Measurements from ENCODE around the gene ZNF362. TPM values are rescaled to one million over a fixed set of nuclear protein-coding genes. Genes with fewer than 3 reads are reported as not detected.

Gene ZNF362
- total RNA-seq, 1 experiment from 2014 or later = 26.9 TPM

DNA sequence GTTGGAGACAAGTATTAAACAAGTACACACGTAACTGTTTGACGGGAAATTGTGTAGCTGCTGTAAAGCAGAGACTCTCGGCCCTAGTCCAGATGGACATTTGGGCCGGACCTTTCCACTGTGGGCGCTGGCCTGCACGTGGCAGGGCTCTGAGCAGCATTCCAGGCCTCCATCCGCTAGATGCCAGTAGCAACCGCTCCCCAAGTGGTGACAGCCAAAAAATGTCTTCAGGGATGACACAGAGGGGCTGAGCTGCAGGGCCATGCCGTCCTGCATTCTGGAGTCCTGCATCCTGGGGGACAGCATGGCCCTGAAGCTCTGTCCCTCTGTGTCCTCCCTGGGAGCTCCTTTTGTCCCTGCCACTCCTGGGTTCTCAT lies 39.8 kb downstream of the ZNF362 start:
- intact Hi-C loops (cut with micrococcal nuclease; ENCODE audit: unreplicated experiment) = loop anchor here (5.0 kb wide), 2 partner anchors 41 to 161 kb away; no protein-coding TSS in a partner anchor
- no peak overlapping the region for H3K4me3 Mint-ChIP-seq (ENCODE audit: unreplicated experiment)
- H3K36me3 ChIP-seq (ENCODE audit: control insufficient read depth, insufficient read depth, low read length) = no peaks in the 10 kb centered on the region

DNA sequence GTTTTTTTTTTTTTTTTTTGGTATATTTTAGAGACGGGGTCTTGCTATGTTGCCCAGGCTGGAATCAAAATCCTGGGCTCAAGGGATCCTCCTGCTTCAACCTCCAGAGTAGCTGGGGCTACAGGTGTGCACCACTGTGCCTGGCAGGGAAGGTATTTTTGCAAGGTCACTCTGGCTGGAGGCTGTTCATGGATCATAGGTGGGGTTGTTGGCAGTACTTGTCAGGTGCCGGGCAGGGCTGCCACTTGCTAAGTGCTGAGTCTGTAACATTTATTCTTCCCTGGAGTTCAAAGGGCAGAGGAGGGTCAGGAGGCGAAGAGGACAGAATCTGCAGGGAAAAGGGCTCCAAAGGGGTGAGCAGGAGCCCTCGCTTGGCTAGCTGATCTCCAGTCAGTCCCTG lies 40.5 kb downstream of the ZNF362 start:
- no peak overlapping the region for H3K4me3 Mint-ChIP-seq (ENCODE audit: unreplicated experiment)
- no TSS peak for BruUV-seq (replicated peaks)
- H3K36me3 Mint-ChIP-seq (ENCODE audit: insufficient read depth, unreplicated experiment) = peaks cover 46% of the 10 kb centered on the region
- no peaks in the 10 kb centered on the region for H3K27me3 Mint-ChIP-seq (ENCODE audit: insufficient read depth, unreplicated experiment)
- TF ChIP-seq, protein P1, sequence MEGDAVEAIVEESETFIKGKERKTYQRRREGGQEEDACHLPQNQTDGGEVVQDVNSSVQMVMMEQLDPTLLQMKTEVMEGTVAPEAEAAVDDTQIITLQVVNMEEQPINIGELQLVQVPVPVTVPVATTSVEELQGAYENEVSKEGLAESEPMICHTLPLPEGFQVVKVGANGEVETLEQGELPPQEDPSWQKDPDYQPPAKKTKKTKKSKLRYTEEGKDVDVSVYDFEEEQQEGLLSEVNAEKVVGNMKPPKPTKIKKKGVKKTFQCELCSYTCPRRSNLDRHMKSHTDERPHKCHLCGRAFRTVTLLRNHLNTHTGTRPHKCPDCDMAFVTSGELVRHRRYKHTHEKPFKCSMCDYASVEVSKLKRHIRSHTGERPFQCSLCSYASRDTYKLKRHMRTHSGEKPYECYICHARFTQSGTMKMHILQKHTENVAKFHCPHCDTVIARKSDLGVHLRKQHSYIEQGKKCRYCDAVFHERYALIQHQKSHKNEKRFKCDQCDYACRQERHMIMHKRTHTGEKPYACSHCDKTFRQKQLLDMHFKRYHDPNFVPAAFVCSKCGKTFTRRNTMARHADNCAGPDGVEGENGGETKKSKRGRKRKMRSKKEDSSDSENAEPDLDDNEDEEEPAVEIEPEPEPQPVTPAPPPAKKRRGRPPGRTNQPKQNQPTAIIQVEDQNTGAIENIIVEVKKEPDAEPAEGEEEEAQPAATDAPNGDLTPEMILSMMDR (IDR thresholded peaks at IDR 0.05; ENCODE audit: insufficient read depth in 1 of 2, low read depth in 1 of 2, low read length in 1 of 2, severe bottlenecking in 1 of 2, unreplicated experiment in 1 of 2) = no peak
- H3K9me3 Mint-ChIP-seq (ENCODE audit: unreplicated experiment) = no peaks in the 10 kb centered on the region
- no peak for DNase-seq
- no peaks in the 10 kb centered on the region for H3K4me1 Mint-ChIP-seq (ENCODE audit: low read depth, unreplicated experiment)
- no peaks in the 10 kb centered on the region for H3K27me3 ChIP-seq (replicated peaks; ENCODE audit: control insufficient read depth, insufficient read depth, low read length)
- no peaks in the 10 kb centered on the region for H3K9me3 ChIP-seq
- no peak overlapping the region for H3K4me3 ChIP-seq (ENCODE audit: low read depth, low read length)
- POLR2A ChIA-PET = no interaction called here
- intact Hi-C loops (cut with micrococcal nuclease; ENCODE audit: unreplicated experiment) = loop anchor here (5.0 kb wide), 2 partner anchors 40 to 160 kb away; no protein-coding TSS in a partner anchor
- no peaks in the 10 kb centered on the region for H3K36me3 ChIP-seq (ENCODE audit: control insufficient read depth, insufficient read depth, low read length)
- H3K4me1 ChIP-seq = no peaks in the 10 kb centered on the region
- CTCF ChIA-PET = no interaction called here
- H3K27ac Mint-ChIP-seq (ENCODE audit: unreplicated experiment) = no peak overlapping the region

More for the DNA sequence above, 39.8 kb downstream of the ZNF362 start:
- BruUV-seq (replicated peaks) = no TSS peak
- no peaks in the 10 kb centered on the region for H3K4me1 ChIP-seq
- POLR2A ChIA-PET = no interaction called here
- DNase-seq = no peak
- Mint-ChIP-seq H3K9me3 (ENCODE audit: unreplicated experiment) (no peaks in the 10 kb centered on the region), H3K4me1 (ENCODE audit: low read depth, unreplicated experiment) (no peaks in the 10 kb centered on the region), H3K36me3 (ENCODE audit: insufficient read depth, unreplicated experiment) (peaks cover 46% of the 10 kb centered on the region), H3K27me3 (ENCODE audit: insufficient read depth, unreplicated experiment) (no peaks in the 10 kb centered on the region), H3K27ac (ENCODE audit: unreplicated experiment) (no peak overlapping the region)
- CTCF ChIA-PET = interaction anchor here (0.6 to 1.5 kb wide), 17 partner anchors 21 to 317 kb away, joined by 3 to 11 read pairs (median 4); partner anchors contain the start of gene A3GALT2
- no peaks in the 10 kb centered on the region for H3K9me3 ChIP-seq
- no peak overlapping the region for H3K4me3 ChIP-seq (ENCODE audit: low read depth, low read length)
- H3K27me3 ChIP-seq (replicated peaks; ENCODE audit: control insufficient read depth, insufficient read depth, low read length) = no peaks in the 10 kb centered on the region
- TF ChIP-seq, protein P1 (IDR thresholded peaks at IDR 0.05; ENCODE audit: insufficient read depth in 1 of 2, low read depth in 1 of 2, low read length in 1 of 2, severe bottlenecking in 1 of 2, unreplicated experiment in 1 of 2) = no peak

DNA sequence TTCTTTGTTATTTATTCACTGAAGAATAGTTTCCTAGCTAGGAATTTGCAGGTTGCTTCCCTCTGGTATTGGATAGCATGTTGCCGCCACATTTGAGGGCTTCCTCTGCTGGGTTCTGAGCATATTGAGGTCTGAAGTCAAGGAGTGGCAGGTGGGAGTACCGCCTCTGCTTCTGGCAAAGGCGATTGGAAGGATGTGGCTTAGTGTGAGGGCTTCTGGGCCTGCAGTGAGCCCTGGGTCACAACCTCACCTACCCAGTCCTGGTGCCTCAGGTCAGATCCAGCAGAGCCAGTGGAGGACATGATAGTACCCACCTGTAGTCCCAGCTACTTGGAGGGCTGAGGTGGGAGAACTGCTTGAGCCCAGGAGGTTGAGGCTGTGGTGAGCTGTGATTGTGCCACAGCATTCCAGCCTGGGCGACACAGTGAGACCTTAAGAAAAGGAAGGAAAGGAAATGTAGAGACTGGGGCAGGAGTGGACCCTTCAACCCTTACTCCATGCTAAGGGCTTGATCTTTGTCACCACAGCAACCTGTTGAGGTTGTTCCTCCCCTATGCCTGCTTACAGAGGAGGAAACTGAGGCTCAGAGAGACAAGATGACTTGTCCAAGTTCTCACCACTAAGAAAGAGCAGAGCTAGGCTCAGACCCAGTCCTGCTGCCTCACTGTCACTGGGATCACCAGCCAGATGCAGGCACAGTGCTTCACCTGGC lies 41.8 kb downstream of the ZNF362 start:
- Mint-ChIP-seq H3K9me3 (ENCODE audit: unreplicated experiment) (no peaks in the 10 kb centered on the region), H3K27ac (ENCODE audit: unreplicated experiment) (no peak overlapping the region), H3K27me3 (ENCODE audit: insufficient read depth, unreplicated experiment) (no peaks in the 10 kb centered on the region), H3K4me3 (ENCODE audit: unreplicated experiment) (no peak overlapping the region), H3K36me3 (ENCODE audit: insufficient read depth, unreplicated experiment) (peaks cover 47% of the 10 kb centered on the region), H3K4me1 (ENCODE audit: low read depth, unreplicated experiment) (no peaks in the 10 kb centered on the region)
- intact Hi-C loops (cut with micrococcal nuclease; ENCODE audit: unreplicated experiment) = loop anchor here (1.0 to 5.0 kb wide), 3 partner anchors 39 to 159 kb away; no protein-coding TSS in a partner anchor
- TF ChIP-seq, protein P1 (IDR thresholded peaks at IDR 0.05; ENCODE audit: insufficient read depth in 1 of 2, low read depth in 1 of 2, low read length in 1 of 2, severe bottlenecking in 1 of 2, unreplicated experiment in 1 of 2) = no peak
- Histone ChIP-seq H3K27me3 (replicated peaks; ENCODE audit: control insufficient read depth, insufficient read depth, low read length) (no peaks in the 10 kb centered on the region), H3K4me1 (no peaks in the 10 kb centered on the region), H3K36me3 (ENCODE audit: control insufficient read depth, insufficient read depth, low read length) (no peaks in the 10 kb centered on the region), H3K9me3 (no peaks in the 10 kb centered on the region), H3K4me3 (ENCODE audit: low read depth, low read length) (no peak overlapping the region)
- ChIA-PET POLR2A (no interaction called here), CTCF (interaction anchor here (0.7 to 1.0 kb wide), 2 partner anchors 172 to 1613 kb away, joined by 3 read pairs; no protein-coding TSS in a partner anchor)
- no TSS peak for BruUV-seq (replicated peaks)
- DNase-seq = no peak

Data from Caco-2 (cell line).